Upper lobe of left lung (tissue), 4 donors: ENCODE data around the gene UPF3B.
"Not testable (repeated sequence)": the region's sequence is repeated elsewhere in the genome, so short reads cannot be mapped to it uniquely, and the experiment has no call there.

Experiments
- EP300 ChIP-seq, 4 donors: sonication (generic); formaldehyde crosslinking; IDR thresholded peaks; one replicate each; pipeline ENCODE4 v1.5.1; 2017; ENCODE audit warnings: antibody characterized with exemption in 4 of 4, control low read depth in 2 of 4
- TF ChIP-seq, protein P1 (sequence below), 6 experiments: fragments of 450-650 bp in 4 of 6; fragments of 200-600 bp in 2 of 6; sonication (generic) in 2 of 6; IDR thresholded peaks; one replicate each; pipeline ENCODE4 v1.5.1; 2016 to 2019; ENCODE audit warnings: antibody characterized with exemption in 6 of 6

- TF ChIP-seq, protein P1, sequence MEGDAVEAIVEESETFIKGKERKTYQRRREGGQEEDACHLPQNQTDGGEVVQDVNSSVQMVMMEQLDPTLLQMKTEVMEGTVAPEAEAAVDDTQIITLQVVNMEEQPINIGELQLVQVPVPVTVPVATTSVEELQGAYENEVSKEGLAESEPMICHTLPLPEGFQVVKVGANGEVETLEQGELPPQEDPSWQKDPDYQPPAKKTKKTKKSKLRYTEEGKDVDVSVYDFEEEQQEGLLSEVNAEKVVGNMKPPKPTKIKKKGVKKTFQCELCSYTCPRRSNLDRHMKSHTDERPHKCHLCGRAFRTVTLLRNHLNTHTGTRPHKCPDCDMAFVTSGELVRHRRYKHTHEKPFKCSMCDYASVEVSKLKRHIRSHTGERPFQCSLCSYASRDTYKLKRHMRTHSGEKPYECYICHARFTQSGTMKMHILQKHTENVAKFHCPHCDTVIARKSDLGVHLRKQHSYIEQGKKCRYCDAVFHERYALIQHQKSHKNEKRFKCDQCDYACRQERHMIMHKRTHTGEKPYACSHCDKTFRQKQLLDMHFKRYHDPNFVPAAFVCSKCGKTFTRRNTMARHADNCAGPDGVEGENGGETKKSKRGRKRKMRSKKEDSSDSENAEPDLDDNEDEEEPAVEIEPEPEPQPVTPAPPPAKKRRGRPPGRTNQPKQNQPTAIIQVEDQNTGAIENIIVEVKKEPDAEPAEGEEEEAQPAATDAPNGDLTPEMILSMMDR (IDR thresholded peaks at IDR 0.05), result not testable (repeated sequence)
- not testable (repeated sequence) for TF ChIP-seq EP300 (IDR thresholded peaks at IDR 0.05)
Observed at GRCh38 chrX:119824221-119824620, 28.5 kb downstream of the UPF3B start.
